PFSK-1 (cell line): ENCODE results near the gene STARD13.

Source experiments
- FOXP2 ChIP-seq: optimal IDR thresholded peaks from 2 replicates; pipeline ENCODE3; 2011; ENCODE audit warnings: borderline replicate concordance, control low read depth, inconsistent platforms; ENCODE audit not compliant: insufficient read depth; ENCODE audit errors: extremely low read length, extremely low read depth
- POLR2AphosphoS5 ChIP-seq: IDR thresholded peaks from 2 replicates; pipeline ENCODE4 v1.6.1; 2012; ENCODE audit warnings: low read depth, mild to moderate bottlenecking, control low read depth, low read length, moderate library complexity
- SIN3A ChIP-seq: IDR thresholded peaks from 2 replicates; pipeline ENCODE4 v1.6.1; 2012; ENCODE audit warnings: mild to moderate bottlenecking, low read length, moderate library complexity, borderline replicate concordance; ENCODE audit not compliant: insufficient read depth
- TAF1 ChIP-seq: IDR thresholded peaks from 2 replicates; pipeline ENCODE4 v1.6.1; 2012; ENCODE audit warnings: low read length, control low read depth, borderline replicate concordance; ENCODE audit not compliant: insufficient read depth
- TF ChIP-seq, protein P1 (sequence below), 2 experiments: IDR thresholded peaks; 2 replicates each; pipeline versions ENCODE4 v1.6.1 to v1.8.0; 2011 to 2012; ENCODE audit warnings: low read depth in 2 of 2, low read length in 2 of 2, control low read depth in 1 of 2, inconsistent platforms in 1 of 2, mild to moderate bottlenecking in 1 of 2, moderate library complexity in 1 of 2; ENCODE audit not compliant: insufficient read depth in 1 of 2

DNA sequence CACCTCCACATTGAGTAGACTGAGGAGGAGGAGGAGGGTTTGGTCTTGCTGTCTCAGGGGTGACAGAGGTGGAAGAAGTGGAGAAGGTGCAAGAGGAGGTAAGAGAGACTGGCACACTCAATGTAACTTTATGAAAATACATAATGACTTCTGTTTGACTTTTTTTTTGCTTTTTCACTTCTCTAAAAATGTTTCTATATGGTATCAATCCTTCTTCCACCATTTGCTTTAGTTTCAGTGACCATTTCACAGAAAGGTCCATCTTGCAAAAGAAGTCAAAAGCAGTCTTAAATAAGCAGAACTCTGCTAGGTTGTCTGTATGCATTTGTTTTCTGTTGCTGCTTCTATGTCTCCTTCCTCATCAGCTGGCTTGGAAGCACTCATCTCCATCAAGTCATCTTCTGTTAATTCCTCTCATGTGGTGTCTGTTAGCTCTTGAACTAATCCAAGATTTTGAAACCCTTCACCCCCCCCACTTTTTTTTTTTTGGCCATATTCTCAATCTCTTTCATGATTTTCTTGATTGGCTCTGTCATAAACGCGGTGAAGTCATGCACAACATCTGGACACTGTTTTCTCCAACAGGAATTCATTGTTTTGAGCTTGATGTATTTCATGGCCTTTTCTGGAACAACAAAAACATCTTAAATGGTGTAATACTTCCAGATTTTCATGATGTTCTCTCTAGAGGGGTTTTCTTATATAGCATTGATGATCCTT lies 188.5 kb downstream of the STARD13 start:
- TF ChIP-seq SIN3A = no peak
- TF ChIP-seq, protein P1, sequence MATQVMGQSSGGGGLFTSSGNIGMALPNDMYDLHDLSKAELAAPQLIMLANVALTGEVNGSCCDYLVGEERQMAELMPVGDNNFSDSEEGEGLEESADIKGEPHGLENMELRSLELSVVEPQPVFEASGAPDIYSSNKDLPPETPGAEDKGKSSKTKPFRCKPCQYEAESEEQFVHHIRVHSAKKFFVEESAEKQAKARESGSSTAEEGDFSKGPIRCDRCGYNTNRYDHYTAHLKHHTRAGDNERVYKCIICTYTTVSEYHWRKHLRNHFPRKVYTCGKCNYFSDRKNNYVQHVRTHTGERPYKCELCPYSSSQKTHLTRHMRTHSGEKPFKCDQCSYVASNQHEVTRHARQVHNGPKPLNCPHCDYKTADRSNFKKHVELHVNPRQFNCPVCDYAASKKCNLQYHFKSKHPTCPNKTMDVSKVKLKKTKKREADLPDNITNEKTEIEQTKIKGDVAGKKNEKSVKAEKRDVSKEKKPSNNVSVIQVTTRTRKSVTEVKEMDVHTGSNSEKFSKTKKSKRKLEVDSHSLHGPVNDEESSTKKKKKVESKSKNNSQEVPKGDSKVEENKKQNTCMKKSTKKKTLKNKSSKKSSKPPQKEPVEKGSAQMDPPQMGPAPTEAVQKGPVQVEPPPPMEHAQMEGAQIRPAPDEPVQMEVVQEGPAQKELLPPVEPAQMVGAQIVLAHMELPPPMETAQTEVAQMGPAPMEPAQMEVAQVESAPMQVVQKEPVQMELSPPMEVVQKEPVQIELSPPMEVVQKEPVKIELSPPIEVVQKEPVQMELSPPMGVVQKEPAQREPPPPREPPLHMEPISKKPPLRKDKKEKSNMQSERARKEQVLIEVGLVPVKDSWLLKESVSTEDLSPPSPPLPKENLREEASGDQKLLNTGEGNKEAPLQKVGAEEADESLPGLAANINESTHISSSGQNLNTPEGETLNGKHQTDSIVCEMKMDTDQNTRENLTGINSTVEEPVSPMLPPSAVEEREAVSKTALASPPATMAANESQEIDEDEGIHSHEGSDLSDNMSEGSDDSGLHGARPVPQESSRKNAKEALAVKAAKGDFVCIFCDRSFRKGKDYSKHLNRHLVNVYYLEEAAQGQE (IDR thresholded peaks at IDR 0.05; ENCODE audit: insufficient read depth in 1 of 2, low read depth in 2 of 2, low read length in 2 of 2) = no peak
- TF ChIP-seq POLR2AphosphoS5 = no peak
- TF ChIP-seq FOXP2 = no peak
- no peak for TF ChIP-seq TAF1
